Stimulated activated CD8-positive, alpha-beta memory T cell treated with anti-CD3 and anti-CD28 coated beads, Interleukin-4, amount 100 ng/mL, for 24 hours (primary cell): ENCODE results near the gene MGMT.

Experiments
- DNase-seq: peaks from one replicate; pipeline ENCODE4 v3.0.0-alpha.2; 2020; ENCODE audit warnings: low read depth

Gene MGMT

GRCh38 chr10:129808092-129808983 lies 341.3 kb downstream of the MGMT start:
- DNase-seq, result no peak

- DNase-seq, result no peak
These were observed 342.4 kb downstream of the MGMT start for GRCh38 chr10:129809431-129809830.

- DNase-seq, result no peak
These were observed 342.8 kb downstream of the MGMT start for GRCh38 chr10:129809841-129810240.

- DNase-seq, result no peak
These were observed 344.2 kb downstream of the MGMT start for GRCh38 chr10:129811208-129811607.

GRCh38 chr10:129812398-129812797 lies 345.4 kb downstream of the MGMT start:
- no peak for DNase-seq

GRCh38 chr10:129814681-129815646 lies 347.9 kb downstream of the MGMT start:
- no peak for DNase-seq

- DNase-seq, result no peak
These were observed 349.0 kb downstream of the MGMT start for GRCh38 chr10:129815898-129816655.

- DNase-seq, result no peak
These were observed 349.6 kb downstream of the MGMT start for GRCh38 chr10:129816656-129817045.
